A549 treated with RU486 at 1 μM for 4 hours (cell line): Measurements from ENCODE around the gene MTMR10. TPM values are rescaled to one million over a fixed set of nuclear protein-coding genes. Genes with fewer than 3 reads are reported as not detected.

Source experiments
- total RNA-seq: library from RNA; stranded (reverse); fragments of 200-300 nt; extraction: Qiagen RNA extraction; gene quantifications from 5 replicates; pipeline ENCODE4 v1.2.3, GENCODE V29; 2022; ENCODE audit warnings: low read depth

The MTMR10 gene, protein sequence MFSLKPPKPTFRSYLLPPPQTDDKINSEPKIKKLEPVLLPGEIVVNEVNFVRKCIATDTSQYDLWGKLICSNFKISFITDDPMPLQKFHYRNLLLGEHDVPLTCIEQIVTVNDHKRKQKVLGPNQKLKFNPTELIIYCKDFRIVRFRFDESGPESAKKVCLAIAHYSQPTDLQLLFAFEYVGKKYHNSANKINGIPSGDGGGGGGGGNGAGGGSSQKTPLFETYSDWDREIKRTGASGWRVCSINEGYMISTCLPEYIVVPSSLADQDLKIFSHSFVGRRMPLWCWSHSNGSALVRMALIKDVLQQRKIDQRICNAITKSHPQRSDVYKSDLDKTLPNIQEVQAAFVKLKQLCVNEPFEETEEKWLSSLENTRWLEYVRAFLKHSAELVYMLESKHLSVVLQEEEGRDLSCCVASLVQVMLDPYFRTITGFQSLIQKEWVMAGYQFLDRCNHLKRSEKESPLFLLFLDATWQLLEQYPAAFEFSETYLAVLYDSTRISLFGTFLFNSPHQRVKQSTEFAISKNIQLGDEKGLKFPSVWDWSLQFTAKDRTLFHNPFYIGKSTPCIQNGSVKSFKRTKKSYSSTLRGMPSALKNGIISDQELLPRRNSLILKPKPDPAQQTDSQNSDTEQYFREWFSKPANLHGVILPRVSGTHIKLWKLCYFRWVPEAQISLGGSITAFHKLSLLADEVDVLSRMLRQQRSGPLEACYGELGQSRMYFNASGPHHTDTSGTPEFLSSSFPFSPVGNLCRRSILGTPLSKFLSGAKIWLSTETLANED
- 9.7 to 19.1 TPM (median 15.5 TPM) in 5 replicates for total RNA-seq

DNA sequence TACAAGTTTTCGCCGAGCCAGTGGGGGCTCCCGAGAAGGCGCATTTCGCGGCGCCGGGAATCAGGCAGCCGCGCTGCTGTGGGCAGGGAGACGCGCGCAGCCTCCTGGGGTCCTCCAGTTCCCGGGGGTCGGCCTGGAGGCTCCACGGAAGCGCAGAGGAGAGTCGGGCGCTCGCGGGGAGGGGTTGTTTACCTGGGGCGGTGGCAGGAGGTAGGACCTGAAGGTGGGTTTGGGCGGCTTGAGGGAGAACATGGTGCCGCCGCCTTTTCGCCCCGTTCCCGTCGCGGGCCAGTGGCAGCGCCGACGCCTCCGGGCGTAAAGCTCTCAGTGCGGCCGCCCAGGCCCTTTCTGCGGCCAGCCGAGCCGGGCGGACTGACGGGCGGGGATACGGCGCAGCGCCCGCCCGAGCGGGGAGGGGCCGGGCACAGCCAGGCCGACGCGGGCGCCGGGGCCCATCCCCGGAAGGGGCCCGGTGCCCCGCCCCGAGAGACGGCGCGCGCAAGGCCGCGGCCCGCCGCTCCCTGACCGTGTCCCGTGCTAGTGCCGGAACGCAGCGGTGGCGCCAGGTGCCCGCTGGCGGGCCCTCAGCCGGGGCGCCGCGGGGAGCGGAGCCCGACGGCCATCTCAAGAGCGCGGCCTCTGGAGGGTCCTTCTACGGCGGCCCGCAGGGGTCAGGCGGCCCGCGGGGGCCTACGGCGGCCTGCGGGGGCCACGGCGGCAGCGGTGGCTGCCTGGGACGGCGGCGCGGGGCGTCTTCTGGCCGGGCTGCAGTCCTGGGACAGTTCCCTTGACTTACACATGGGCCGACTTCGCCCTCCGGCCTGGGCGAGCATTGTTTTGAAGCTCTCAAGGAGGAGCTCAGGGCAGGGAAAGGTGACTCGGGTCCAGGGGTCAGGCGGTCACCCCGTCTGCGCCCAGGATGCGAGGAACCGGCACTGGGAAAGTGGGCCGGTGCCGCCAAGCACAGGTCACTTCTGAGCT is at the start of gene MTMR10:
Gene MTMR10 (minus strand): TSS at position 374 of the 981 bp plus-strand sequence. CDS start 122 bp downstream, at position 252.

DNA sequence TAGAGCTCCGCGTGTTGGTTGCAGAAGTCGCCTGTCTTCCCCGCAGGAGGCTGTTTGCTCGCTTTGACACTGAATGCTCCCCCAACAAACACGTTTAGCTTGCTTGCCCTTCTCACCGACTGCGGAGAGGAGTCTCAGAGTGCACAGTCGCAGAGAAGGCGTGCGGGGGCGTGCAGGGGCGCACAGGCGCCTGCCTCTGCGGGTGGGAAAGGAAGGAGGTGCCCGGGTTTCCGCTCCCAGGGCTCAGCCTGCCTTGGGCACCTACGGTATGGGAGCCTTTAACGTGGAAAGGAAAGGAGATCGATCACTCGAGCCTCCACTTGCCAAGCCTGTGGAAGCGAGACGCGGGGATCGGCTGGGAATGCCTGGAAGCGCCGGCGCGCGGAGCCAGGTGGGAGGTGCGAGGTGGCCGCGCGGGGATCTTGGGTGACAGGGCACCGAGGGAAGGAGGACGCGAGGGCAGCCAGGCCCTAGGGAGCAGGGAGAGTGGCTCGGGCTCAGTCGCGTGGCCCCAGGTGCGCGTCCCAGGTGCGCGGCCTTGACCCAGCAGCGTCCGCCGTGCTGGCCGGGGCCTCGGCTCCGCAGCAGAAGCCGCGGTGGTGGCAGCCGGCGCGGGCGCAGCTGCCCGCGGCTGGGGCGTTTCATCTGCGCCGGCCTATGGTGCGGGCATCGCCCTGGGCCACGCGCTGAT is 87.8 kb downstream of the MTMR10 start, which contains the start of gene FAN1:
Gene FAN1 (plus strand): TSS at position 419 of the 691 bp plus-strand sequence. CDS start 749 bp downstream, outside the sequence.

Other genes with a start within 250 kb of the MTMR10 start
- 9.3 to 13.0 TPM (median 11.5 TPM) in 5 replicates for gene FAN1, start 87.7 kb downstream of the MTMR10 start, total RNA-seq
- not detected in 5 replicates for gene TRPM1, start 110.1 kb upstream of the MTMR10 start, total RNA-seq